ENCODE results near the gene FIGNL1. TPM values are rescaled to one million over a fixed set of nuclear protein-coding genes. Genes with fewer than 3 reads are reported as not detected.
A peak's percentile ranks its signal among the peaks of the same experiment; 100 is the strongest.

Gene FIGNL1
- total RNA-seq, 6 experiments from 2014 or later = 7.7 to 15.1 (median 12.4) TPM

DNA sequence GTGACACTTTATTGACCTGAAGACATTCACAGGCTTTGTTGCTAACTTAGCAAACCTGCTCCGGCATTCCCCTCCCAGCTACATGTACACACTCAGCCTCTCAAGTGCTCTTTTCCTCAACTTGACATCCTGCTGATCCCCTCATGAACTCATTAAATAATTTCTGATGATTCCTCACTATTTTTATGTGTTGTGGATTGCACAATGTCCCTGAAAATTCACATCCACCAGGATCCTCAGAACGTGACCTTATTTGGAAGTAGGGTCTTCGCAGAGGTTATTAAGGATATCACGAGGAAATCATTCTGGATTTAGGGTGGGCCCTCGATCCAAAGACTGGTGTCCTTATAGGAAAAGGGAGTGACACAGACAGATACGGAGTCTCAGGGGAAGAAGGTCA is 27.3 kb downstream of the FIGNL1 start:
- no peaks in the 10 kb centered on the region for H3K4me1 Mint-ChIP-seq (ENCODE audit: low read depth)
- TF ChIP-seq CTCF (IDR thresholded peaks at IDR 0.05) = no peak
- H3K27me3 Mint-ChIP-seq (ENCODE audit: insufficient read depth) = peaks cover 3% of the 10 kb centered on the region
- no peak overlapping the region for H3K27ac Mint-ChIP-seq
- no peaks in the 10 kb centered on the region for H3K36me3 Mint-ChIP-seq (ENCODE audit: low read depth)
- DNase-seq = no peak
- H3K9me3 Mint-ChIP-seq = no peaks in the 10 kb centered on the region
- no peak overlapping the region for H3K4me3 Mint-ChIP-seq

GRCh38 chr7:50421043-50421442 is 29.1 kb downstream of the FIGNL1 start:
- no peak for TF ChIP-seq CTCF (IDR thresholded peaks at IDR 0.05)
- no peak overlapping the region for H3K27ac Mint-ChIP-seq
- H3K27me3 Mint-ChIP-seq (ENCODE audit: insufficient read depth) = peaks cover 3% of the 10 kb centered on the region
- no peak overlapping the region for H3K4me3 Mint-ChIP-seq
- no peaks in the 10 kb centered on the region for H3K9me3 Mint-ChIP-seq
- DNase-seq = no peak
- peaks cover 5% of the 10 kb centered on the region; the same call in 1 of the 2 replicates for H3K4me1 Mint-ChIP-seq (ENCODE audit: low read depth)
- no peaks in the 10 kb centered on the region for H3K36me3 Mint-ChIP-seq (ENCODE audit: low read depth)

GRCh38 chr7:50418526-50419290 is 31.4 kb downstream of the FIGNL1 start:
- Mint-ChIP-seq H3K27ac (no peak overlapping the region), H3K36me3 (ENCODE audit: low read depth) (no peaks in the 10 kb centered on the region), H3K27me3 (ENCODE audit: insufficient read depth) (peaks cover 5% of the 10 kb centered on the region), H3K4me3 (no peak overlapping the region), H3K4me1 (ENCODE audit: low read depth) (peaks cover 5% of the 10 kb centered on the region; the same call in 1 of the 2 replicates), H3K9me3 (no peaks in the 10 kb centered on the region)
- no peak for TF ChIP-seq CTCF (IDR thresholded peaks at IDR 0.05)
- no peak for DNase-seq

DNA sequence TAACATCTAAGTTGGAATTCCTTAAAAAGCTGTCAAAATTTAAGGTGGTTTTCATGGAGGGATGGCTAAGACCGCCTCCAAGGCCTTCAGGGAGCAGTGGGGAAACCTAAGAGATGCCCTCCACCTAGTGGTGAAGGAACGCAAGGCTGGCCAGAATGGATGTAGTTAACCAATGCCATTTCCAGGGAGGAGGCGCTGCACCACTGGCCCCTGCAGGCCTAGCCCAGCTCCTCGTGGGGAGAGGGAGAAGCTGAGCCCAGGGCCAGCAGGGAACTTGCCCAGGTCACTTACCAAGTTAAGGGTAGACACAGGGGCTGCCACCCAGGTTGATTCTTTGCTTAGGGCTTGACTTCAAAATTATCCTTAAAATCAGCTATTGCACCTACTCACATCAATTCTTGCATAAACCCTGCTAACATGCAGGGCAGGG is 32.0 kb downstream of the FIGNL1 start:
- TF ChIP-seq CTCF (IDR thresholded peaks at IDR 0.05) = peak; percentile 91
- Mint-ChIP-seq H3K36me3 (ENCODE audit: low read depth) (no peaks in the 10 kb centered on the region), H3K27me3 (ENCODE audit: insufficient read depth) (peaks cover 4% of the 10 kb centered on the region), H3K9me3 (no peaks in the 10 kb centered on the region), H3K27ac (no peak overlapping the region), H3K4me1 (ENCODE audit: low read depth) (peaks cover 5% of the 10 kb centered on the region; the same call in 1 of the 2 replicates), H3K4me3 (no peak overlapping the region)
- peak; percentile 72 for DNase-seq

DNA sequence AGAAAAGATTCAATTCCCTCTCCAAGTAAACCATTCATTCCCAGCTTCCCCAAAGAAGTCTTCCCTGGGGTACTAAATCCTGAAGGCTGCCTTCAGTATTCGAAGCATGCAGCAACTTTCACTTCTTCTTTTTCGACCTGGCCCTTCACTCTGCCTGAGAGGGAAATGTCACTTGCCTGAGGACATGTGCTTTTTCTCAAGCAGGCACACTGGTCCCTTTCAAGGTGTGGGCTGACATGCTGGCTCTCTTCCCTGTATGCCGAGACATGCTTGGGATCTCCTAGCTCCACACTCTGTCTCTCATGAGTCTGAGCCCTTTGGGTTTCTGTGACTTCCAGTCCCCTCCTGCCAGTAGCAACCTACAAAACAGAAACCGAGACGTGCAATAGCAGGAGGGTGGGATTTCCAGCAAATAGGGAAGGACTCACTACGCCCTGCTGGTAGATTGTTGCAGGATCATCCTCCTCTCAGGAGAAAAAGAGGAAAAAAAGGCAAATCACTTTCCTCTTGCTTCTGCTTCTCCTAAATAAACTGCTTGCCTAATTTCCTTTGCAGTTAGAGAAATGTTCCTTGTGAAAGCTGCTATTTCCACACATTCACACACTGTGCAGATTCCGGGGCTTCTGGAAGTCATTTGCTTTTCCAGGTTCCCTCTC is 33.5 kb downstream of the FIGNL1 start:
- TF ChIP-seq CTCF (IDR thresholded peaks at IDR 0.05) = no peak

More for the DNA sequence above, 33.5 kb downstream of the FIGNL1 start:
- H3K27ac Mint-ChIP-seq = no peak overlapping the region
- H3K4me3 Mint-ChIP-seq = peak overlapping the region; percentile 38; the same call in 1 of the 2 replicates
- no peaks in the 10 kb centered on the region for H3K9me3 Mint-ChIP-seq
- no peak for DNase-seq
- peaks cover 4% of the 10 kb centered on the region for H3K27me3 Mint-ChIP-seq (ENCODE audit: insufficient read depth)
- no peaks in the 10 kb centered on the region for H3K36me3 Mint-ChIP-seq (ENCODE audit: low read depth)
- peaks cover 5% of the 10 kb centered on the region; the same call in 1 of the 2 replicates for H3K4me1 Mint-ChIP-seq (ENCODE audit: low read depth)
